ENCODE results near the gene EMSY. TPM values are rescaled to one million over a fixed set of nuclear protein-coding genes. Genes with fewer than 3 reads are reported as not detected.

Gene EMSY
- total RNA-seq, 1 experiment from 2014 or later, result 29.3 TPM

GRCh38 chr11:76459846-76460245, 15.0 kb downstream of the EMSY start:
- no peak overlapping the region for H3K23ac ChIP-seq (ENCODE audit: insufficient read length, low read depth, low read length)
- H2BK5ac ChIP-seq (ENCODE audit: insufficient read length, low read length), result no peak overlapping the region
- no peaks in the 10 kb centered on the region for H3K23me2 ChIP-seq (ENCODE audit: insufficient read length, low read depth, low read length, poor library complexity, severe bottlenecking)
- no peak for DNase-seq
- no peaks in the 10 kb centered on the region; the same call in 1 of the 2 replicates for H3K4me1 ChIP-seq (ENCODE audit: insufficient read depth, low read length)
- Mint-ChIP-seq H3K4me1 (peaks cover 43 to 46% of the 10 kb centered on the region in 2 experiments), H3K9me3 (no peaks in the 10 kb centered on the region), H3K27me3 (ENCODE audit: low read depth) (no peaks in the 10 kb centered on the region), H3K36me3 (ENCODE audit: insufficient read depth in 1 of 3, low read depth in 3 of 3) (peaks cover 17 to 42% (median 37%) of the 10 kb centered on the region in 3 experiments; a peak in 6 of 7 replicates), H3K27ac (no peak overlapping the region; a peak in 1 of 7 replicates), H3K4me3 (no peak overlapping the region)
- H2BK12ac ChIP-seq (ENCODE audit: insufficient read length, low read depth, low read length), result no peak overlapping the region
- H3K4me2 ChIP-seq (ENCODE audit: insufficient read depth, insufficient read length, low read length), result no peak overlapping the region
- H3K4ac ChIP-seq (ENCODE audit: low read depth, low read length), result no peak overlapping the region
- H2BK15ac ChIP-seq (ENCODE audit: low read depth, low read length), result no peak overlapping the region
- H2AFZ ChIP-seq (ENCODE audit: low read length), result no peak overlapping the region
- H4K20me1 ChIP-seq (ENCODE audit: control insufficient read depth, insufficient read depth, insufficient read length), result no peaks in the 10 kb centered on the region
- H3K79me1 ChIP-seq (ENCODE audit: insufficient read depth, low read depth, low read length, poor library complexity, severe bottlenecking), result no peaks in the 10 kb centered on the region
- no peak overlapping the region for H2BK120ac ChIP-seq (ENCODE audit: low read depth, low read length, poor library complexity, severe bottlenecking)
- no peak overlapping the region for H3K14ac ChIP-seq (ENCODE audit: insufficient read depth, low read length)
- no peaks in the 10 kb centered on the region for H3K27me3 ChIP-seq (ENCODE audit: insufficient read depth, low read length)
- H3K9me3 ChIP-seq (ENCODE audit: control insufficient read depth, low read depth, low read length), result no peaks in the 10 kb centered on the region
- H3K9ac ChIP-seq (ENCODE audit: extremely low read depth, insufficient read length, low read length), result no peak overlapping the region
- no peak overlapping the region for H2BK20ac ChIP-seq (ENCODE audit: low read depth, low read length, poor library complexity, severe bottlenecking)
- H3T11ph ChIP-seq (ENCODE audit: low read length), result no peak overlapping the region
- H4K8ac ChIP-seq (replicated peaks; ENCODE audit: insufficient read length, low read depth, low read length), result no peak overlapping the region
- no peak overlapping the region for H3K27ac ChIP-seq (ENCODE audit: insufficient read length, low read depth, low read length)
- TF ChIP-seq CTCF (conservative IDR thresholded peaks at IDR 0.05), result no peak
- no peak overlapping the region for H3K18ac ChIP-seq (ENCODE audit: insufficient read length, low read depth, low read length)
- H4K5ac ChIP-seq (ENCODE audit: insufficient read length, low read depth, low read length), result no peak overlapping the region
- no peak overlapping the region for H3K56ac ChIP-seq (ENCODE audit: insufficient read length, low read depth, low read length)
- H3K79me2 ChIP-seq (ENCODE audit: insufficient read depth, low read length), result no peaks in the 10 kb centered on the region
- H4K91ac ChIP-seq (ENCODE audit: insufficient read length, low read depth, low read length), result no peak overlapping the region
- no CpG with 5 or more reads among the region's 3 CpGs for WGBS (ENCODE audit: extremely low coverage, insufficient read length, low lambda C conversion rate)
- H2AK5ac ChIP-seq (ENCODE audit: insufficient read length, low read length), result no peak overlapping the region

All from H9 (cell line).